H1 (cell line): Measurements from ENCODE around the gene MVP. TPM values are rescaled to one million over a fixed set of nuclear protein-coding genes. Genes with fewer than 3 reads are reported as not detected.
"Not testable (repeated sequence)": the region's sequence is repeated elsewhere in the genome, so short reads cannot be mapped to it uniquely, and the experiment has no call there.

Experiments used
- CTCF ChIA-PET: fragments of 300-600 bp; sonication (Branson Sonifier 250); formaldehyde crosslinking; loops from one replicate; lab custom pipeline; 2021; ENCODE audit not compliant: partially characterized antibody; lab: Charles Lee
- POLR2A ChIA-PET: fragments of 300-600 bp; sonication (Branson Sonifier 250); formaldehyde crosslinking; loops from one replicate; lab custom pipeline; 2021; ENCODE audit warnings: inconsistent platforms; ENCODE audit not compliant: partially characterized antibody; lab: Charles Lee
- DNase-seq, 2 experiments: peaks; one replicate each; pipeline versions ENCODE4 v3.0.0 to v3.0.0-alpha.2; 2010 to 2022; ENCODE audit warnings: low spot score in 2 of 2, low read depth in 1 of 2, mixed read lengths in 1 of 2
- FAIRE-seq: peaks from 2 replicates; lab custom pipeline; 2011; peaks lifted over from hg19 to GRCh38; lab: Jason Lieb, UNC
- H2AFZ ChIP-seq: 2 replicates; pipeline ENCODE4 v1.8.1; 2012; ENCODE audit warnings: low read length, inconsistent platforms
- H2AK5ac ChIP-seq: 2 replicates; pipeline ENCODE4 v1.6.1; 2013; ENCODE audit warnings: low read depth, low read length
- H2BK120ac ChIP-seq: replicated peaks from 2 replicates; pipeline ENCODE3; 2013; ENCODE audit warnings: low read depth, low read length, inconsistent platforms
- H2BK12ac ChIP-seq: 2 replicates; pipeline ENCODE4 v1.6.1; 2013; ENCODE audit warnings: low read depth, low read length
- H2BK15ac ChIP-seq: 2 replicates; pipeline ENCODE4 v1.6.1; 2013; ENCODE audit warnings: low read length
- H2BK20ac ChIP-seq: 2 replicates; pipeline ENCODE4 v1.6.1; 2013; ENCODE audit warnings: low read length
- H2BK5ac ChIP-seq: 2 replicates; pipeline ENCODE4 v1.6.1; 2013; ENCODE audit warnings: low read depth, low read length
- H3K14ac ChIP-seq: 2 replicates; pipeline ENCODE4 v1.6.1; 2013; ENCODE audit warnings: inconsistent platforms; ENCODE audit not compliant: insufficient read length
- H3K18ac ChIP-seq: 2 replicates; pipeline ENCODE4 v1.6.1; 2013; ENCODE audit warnings: low read length; ENCODE audit errors: extremely low read depth
- H3K23ac ChIP-seq: 2 replicates; pipeline ENCODE4 v1.6.1; 2013; ENCODE audit warnings: inconsistent platforms; ENCODE audit not compliant: insufficient read length
- H3K23me2 ChIP-seq: 2 replicates; pipeline ENCODE4 v1.6.1; 2013; ENCODE audit warnings: low read depth, low read length
- H3K27ac ChIP-seq: 2 replicates; pipeline ENCODE4 v1.6.1; 2011; ENCODE audit warnings: low read depth, low read length, inconsistent platforms
- H3K27me3 ChIP-seq, 4 experiments: replicated peaks in 1 of 4; 1 replicate in 1 of 4; 2 replicates in 3 of 4; pipeline versions ENCODE4 v1.6.1 to v1.8.1; 2011 to 2013; ENCODE audit warnings: low read length in 3 of 4, mild to moderate bottlenecking in 3 of 4, inconsistent platforms in 2 of 4, mixed read lengths in 2 of 4, moderate library complexity in 1 of 4; ENCODE audit not compliant: control insufficient read depth in 3 of 4, insufficient read depth in 3 of 4; ENCODE audit errors: extremely low read depth in 1 of 4
- H3K36me3 ChIP-seq, 4 experiments: 2 replicates each; pipeline versions ENCODE4 v1.6.1 to v1.8.1; 2011 to 2013; ENCODE audit warnings: mild to moderate bottlenecking in 4 of 4, low read length in 3 of 4, moderate library complexity in 2 of 4, control low read depth in 1 of 4, inconsistent platforms in 1 of 4; ENCODE audit not compliant: insufficient read depth in 4 of 4, control insufficient read depth in 2 of 4
- H3K4ac ChIP-seq: replicated peaks from 2 replicates; pipeline ENCODE3; 2013; ENCODE audit warnings: low read length, low read depth, mixed read lengths, inconsistent platforms; ENCODE audit not compliant: insufficient read length
- H3K4me1 ChIP-seq, 4 experiments: replicated peaks in 1 of 4; 1 replicate in 1 of 4; 2 replicates in 3 of 4; pipeline versions ENCODE4 v1.6.1 to v1.8.1; 2011 to 2013; ENCODE audit warnings: low read length in 3 of 4, inconsistent platforms in 2 of 4, mixed read lengths in 1 of 4; ENCODE audit not compliant: insufficient read depth in 4 of 4, control insufficient read depth in 3 of 4
- H3K4me2 ChIP-seq, 2 experiments: 2 replicates each; pipeline versions ENCODE4 v1.6.1 to v1.8.1; 2011 to 2013; ENCODE audit warnings: low read depth in 2 of 2, low read length in 2 of 2, control low read depth in 1 of 2, inconsistent platforms in 1 of 2, mild to moderate bottlenecking in 1 of 2; ENCODE audit not compliant: insufficient read depth in 1 of 2
- H3K4me3 ChIP-seq, 4 experiments: fragments of 200-600, 300-600 bp in 1 of 4; sonication (generic), shearing (Covaris generic), sonication (Bioruptor Twin) in 1 of 4; 2 replicates each; pipeline versions ENCODE4 v1.5.1 to v1.8.1; 2011 to 2016; ENCODE audit warnings: low read length in 4 of 4, low read depth in 3 of 4, control low read depth in 2 of 4, inconsistent platforms in 2 of 4, mild to moderate bottlenecking in 2 of 4, mixed read lengths in 1 of 4, moderate library complexity in 1 of 4; ENCODE audit not compliant: insufficient read depth in 2 of 4; ENCODE audit errors: extremely low read depth in 1 of 4
- H3K56ac ChIP-seq: replicated peaks from 2 replicates; pipeline ENCODE3; 2013; ENCODE audit warnings: low read depth, mild to moderate bottlenecking, mixed read lengths, low read length, inconsistent platforms; ENCODE audit not compliant: insufficient read length
- H3K79me1 ChIP-seq: 2 replicates; pipeline ENCODE4 v1.6.1; 2013; ENCODE audit warnings: low read depth, low read length, control low read depth
- H3K79me2 ChIP-seq, 2 experiments: 2 replicates each; pipeline versions ENCODE4 v1.6.1 to v1.8.1; 2012 to 2013; ENCODE audit warnings: low read length in 2 of 2, mild to moderate bottlenecking in 2 of 2, inconsistent platforms in 1 of 2; ENCODE audit not compliant: insufficient read depth in 2 of 2, control insufficient read depth in 1 of 2
- H3K9ac ChIP-seq, 4 experiments: replicated peaks in 1 of 4; 1 replicate in 1 of 4; 2 replicates in 3 of 4; pipeline versions ENCODE4 v1.6.1 to v1.8.1; 2011 to 2013; ENCODE audit warnings: low read depth in 3 of 4, low read length in 3 of 4, control low read depth in 2 of 4, mild to moderate bottlenecking in 2 of 4, moderate library complexity in 2 of 4, inconsistent platforms in 1 of 4; ENCODE audit errors: extremely low read depth in 1 of 4
- H3K9me3 ChIP-seq, 2 experiments: 2 replicates each; pipeline versions ENCODE4 v1.6.1 to v1.8.1; 2012 to 2013; ENCODE audit warnings: mild to moderate bottlenecking in 2 of 2, moderate library complexity in 2 of 2, control low read depth in 1 of 2, inconsistent platforms in 1 of 2, low read depth in 1 of 2, low read length in 1 of 2, mixed read lengths in 1 of 2; ENCODE audit not compliant: insufficient read depth in 2 of 2
- H4K20me1 ChIP-seq, 2 experiments: replicated peaks in 1 of 2; 2 replicates each; pipeline versions ENCODE3 to v1.8.1; 2011 to 2013; ENCODE audit warnings: inconsistent platforms in 2 of 2, low read length in 2 of 2, mild to moderate bottlenecking in 1 of 2; ENCODE audit not compliant: insufficient read depth in 2 of 2, control insufficient read depth in 1 of 2
- H4K5ac ChIP-seq: 2 replicates; pipeline ENCODE4 v1.6.1; 2013; ENCODE audit warnings: low read length, low read depth, mixed read lengths, inconsistent platforms; ENCODE audit not compliant: insufficient read length
- H4K8ac ChIP-seq: 2 replicates; pipeline ENCODE4 v1.8.0; 2013; ENCODE audit warnings: mild to moderate bottlenecking, moderate library complexity, low read length, inconsistent platforms; ENCODE audit not compliant: insufficient read depth; ENCODE audit errors: extremely low read depth
- H4K91ac ChIP-seq: replicated peaks from 2 replicates; pipeline ENCODE3; 2013; ENCODE audit warnings: low read length, mixed read lengths, inconsistent platforms; ENCODE audit not compliant: insufficient read length
- WGBS, 2 experiments: shearing (Covaris generic) in 1 of 2; methylation state at CpG; one replicate each; pipeline versions ENCODE4 v1.1.6 to v1.1.7; 2013 to 2015; ENCODE audit warnings: low lambda C conversion rate in 2 of 2, mixed read lengths in 2 of 2, inconsistent platforms in 1 of 2, low coverage in 1 of 2, missing lambda C conversion rate in 1 of 2; ENCODE audit not compliant: insufficient replicate concordance in 2 of 2, insufficient coverage in 1 of 2, insufficient read length in 1 of 2; ENCODE audit errors: extremely low coverage in 1 of 2, missing lambda C conversion rate in 1 of 2; 5-methylcytosine and 5-hydroxymethylcytosine counted together
- polyA plus RNA-seq, 7 experiments: library from polyadenylated mRNA; depleted of rRNA in 3 of 7; stranded (reverse) in 5 of 7; unstranded in 2 of 7; fragments of >200 nt in 5 of 7; fragments of 200-250 nt in 2 of 7; gene quantifications; 1 replicate in 5 of 7; 2 replicates in 1 of 7; 4 replicates in 1 of 7; pipeline versions ENCODE4 v1.2.1 to v1.2.3, GENCODE V29; 2011 to 2013; ENCODE audit warnings: missing spikeins in 2 of 7, mixed read lengths in 2 of 7
- total RNA-seq: library from RNA; stranded (reverse); fragmentation: NEBNext Ultra II Directional; extraction: Animal tissue kit (Norgen Biotek cat#: 25700); gene quantifications from 2 replicates; pipeline ENCODE4 v1.2.1, GENCODE V29; 2021

MVP gene
- total and polyA plus RNA-seq, 2 of the 8 experiments (the other 6 are each of a cell fraction or from before 2014, with no cell fraction given), result 1.9 TPM

GRCh38 chr16:29772330-29772729 is 47.9 kb upstream of the MVP start:
- not testable (repeated sequence) for H3K4me2 ChIP-seq, H3K56ac ChIP-seq, DNase-seq, H3K18ac ChIP-seq, H3K36me3 ChIP-seq, H3K4me3 ChIP-seq, H4K5ac ChIP-seq, H4K91ac ChIP-seq, H3K79me2 ChIP-seq, FAIRE-seq, H3K4ac ChIP-seq, H3K9me3 ChIP-seq, H3K27me3 ChIP-seq, H3K14ac ChIP-seq, H3K23ac ChIP-seq, H2AK5ac ChIP-seq, H3K79me1 ChIP-seq, H2BK15ac ChIP-seq, H3K23me2 ChIP-seq, H3K27ac ChIP-seq, H4K20me1 ChIP-seq, H2AFZ ChIP-seq, H2BK20ac ChIP-seq, H2BK120ac ChIP-seq, H3K4me1 ChIP-seq, H3K9ac ChIP-seq, H4K8ac ChIP-seq, H2BK12ac ChIP-seq, H2BK5ac ChIP-seq
- 92% methylated on average over 7 of the region's 7 CpGs; no CpG with 5 or more reads in 1 of the 2 experiments for WGBS, 2 experiments
- ChIA-PET POLR2A (interaction anchor here (1.0 to 2.9 kb wide), 3 partner anchors 29 to 93 kb away, joined by 4 to 8 read pairs (median 4); no protein-coding TSS in a partner anchor), CTCF (interaction anchor here (0.7 to 3.2 kb wide), 5 partner anchors 13 to 71 kb away, joined by 3 to 22 read pairs (median 4); no protein-coding TSS in a partner anchor)
